Adrenal gland (tissue), 12 donors: Measurements from ENCODE around the gene SPAM1. TPM values are rescaled to one million over a fixed set of nuclear protein-coding genes. Genes with fewer than 3 reads are reported as not detected.

Source experiments
- DNase-seq, 7 donors: peaks; one replicate each; pipeline ENCODE4 v3.0.0-alpha.2; 2019 to 2020
- H3K27ac ChIP-seq, 5 donors: fragments of 200-600 bp; sonication (generic) in 4 of 5; 1 replicate in 3 of 5; 2 replicates in 2 of 5; pipeline versions ENCODE4 v1.5.1 to v1.8.0; 2016 to 2020; ENCODE audit warnings: mild to moderate bottlenecking in 1 of 5
- H3K27me3 ChIP-seq: fragments of 200-600 bp; 2 replicates; pipeline ENCODE4 v1.8.0; 2021
- H3K36me3 ChIP-seq, 2 donors: fragments of 200-600 bp; replicated peaks in 1 of 2; 1 replicate in 1 of 2; 2 replicates in 1 of 2; pipeline versions ENCODE4 v1.5.1 to v1.8.0; 2018 to 2022
- H3K4me1 ChIP-seq, 2 donors: fragments of 200-600 bp; replicated peaks in 1 of 2; 1 replicate in 1 of 2; 2 replicates in 1 of 2; pipeline versions ENCODE4 v1.5.1 to v1.8.0; 2018 to 2021
- H3K4me3 ChIP-seq, 4 donors: fragments of 200-600 bp; sonication (generic) in 3 of 4; one replicate each; pipeline ENCODE4 v1.5.1; 2016 to 2018
- H3K9me3 ChIP-seq, 3 donors: fragments of 200-600 bp; sonication (generic) in 1 of 3; replicated peaks in 1 of 3; 1 replicate in 2 of 3; 2 replicates in 1 of 3; pipeline versions ENCODE4 v1.5.1 to v1.8.0; 2016 to 2021
- POLR2A ChIP-seq, 2 donors: fragments of 450-650 bp; IDR thresholded peaks; one replicate each; pipeline ENCODE4 v1.6.1; 2017; ENCODE audit warnings: antibody characterized with exemption in 2 of 2, mild to moderate bottlenecking in 2 of 2, moderate library complexity in 1 of 2
- WGBS, 4 donors: extraction: QIAGEN DNeasy Blood & Tissue Kit in 2 of 4; methylation state at CpG; one replicate each; pipeline versions ENCODE4 v1.1.5 to v1.1.7; 2013 to 2017; 5-methylcytosine and 5-hydroxymethylcytosine counted together
- intact Hi-C, 2 donors: fragments of 100-400 bp; cut with DNase I; formaldehyde crosslinking; loops; one replicate each; pipeline versions ENCODE4 v1.14.1 to v1.15.0; 2022 to 2023
- polyA plus RNA-seq, 3 donors: library from polyadenylated mRNA; stranded (reverse); fragments of 200-250 nt in 2 of 3; fragments of 350-450 nt in 1 of 3; fragmentation: Illumina TruSeq in 1 of 3; extraction: RNeasy Lipid Tissue Mini Kit (QIAGEN cat#74804) in 1 of 3; gene quantifications; one replicate each; pipeline ENCODE4 v1.2.3, GENCODE V29; 2013 to 2014
- total RNA-seq, 9 donors: library from RNA; depleted of rRNA in 4 of 9; stranded (reverse); fragments of >200 nt in 4 of 9; fragments of 120-200 nt in 1 of 9; fragmentation: NEBNext Ultra II Directional in 1 of 9; extraction: Animal tissue kit (Norgen Biotek cat#: 25700) in 1 of 9; gene quantifications; one replicate each; pipeline versions ENCODE4 v1.1.0 to v1.2.4, GENCODE V29; 2013 to 2023
- TF ChIP-seq, protein P1 (sequence below), 6 experiments: fragments of 450-650 bp in 4 of 6; fragments of 200-600 bp in 2 of 6; sonication (generic) in 1 of 6; IDR thresholded peaks; 1 replicate in 5 of 6; 2 replicates in 1 of 6; pipeline versions ENCODE4 v1.5.1 to v1.8.0; 2016 to 2021; ENCODE audit warnings: antibody characterized with exemption in 6 of 6, mild to moderate bottlenecking in 2 of 6, moderate library complexity in 1 of 6
- donor health status: healthy with polysubstance abuse.
- donor health status: Bipolar disorder and iron deficiency.
- donor health status: DM: yes; HTN: yes; CAD: no.
- donor health status: DM: no; HTN: no; CAD: no.
- donor health status: DM: no; HTN: no; CAD: no.
- donor health status: DM: yes; HTN: yes; CAD: no.

SPAM1 gene
- total and polyA plus RNA-seq, 12 donors: not detected

DNA sequence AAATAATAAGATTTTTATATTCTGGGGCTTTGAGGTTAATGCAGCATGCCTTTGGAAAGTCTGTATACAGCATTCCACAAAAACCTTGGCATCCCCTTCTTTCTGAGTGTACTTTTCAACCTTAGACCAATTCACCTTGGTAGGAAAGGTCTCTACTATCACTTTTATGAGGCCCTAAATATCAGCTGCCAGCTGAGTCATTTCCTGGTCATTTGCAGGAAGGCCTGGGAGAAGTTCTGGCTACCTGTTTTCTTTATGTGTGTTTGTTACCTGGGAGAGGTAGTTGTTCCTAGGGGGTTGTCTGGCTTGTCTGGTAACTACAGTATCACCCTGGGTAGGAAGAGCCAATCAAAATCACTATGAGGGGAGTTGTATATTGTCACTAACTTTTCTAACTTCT, 4.1 kb downstream of the SPAM1 start:
- H3K36me3 ChIP-seq: no peaks in the 10 kb centered on the region
- intact Hi-C loops: no loop called here
- TF ChIP-seq, protein P1, sequence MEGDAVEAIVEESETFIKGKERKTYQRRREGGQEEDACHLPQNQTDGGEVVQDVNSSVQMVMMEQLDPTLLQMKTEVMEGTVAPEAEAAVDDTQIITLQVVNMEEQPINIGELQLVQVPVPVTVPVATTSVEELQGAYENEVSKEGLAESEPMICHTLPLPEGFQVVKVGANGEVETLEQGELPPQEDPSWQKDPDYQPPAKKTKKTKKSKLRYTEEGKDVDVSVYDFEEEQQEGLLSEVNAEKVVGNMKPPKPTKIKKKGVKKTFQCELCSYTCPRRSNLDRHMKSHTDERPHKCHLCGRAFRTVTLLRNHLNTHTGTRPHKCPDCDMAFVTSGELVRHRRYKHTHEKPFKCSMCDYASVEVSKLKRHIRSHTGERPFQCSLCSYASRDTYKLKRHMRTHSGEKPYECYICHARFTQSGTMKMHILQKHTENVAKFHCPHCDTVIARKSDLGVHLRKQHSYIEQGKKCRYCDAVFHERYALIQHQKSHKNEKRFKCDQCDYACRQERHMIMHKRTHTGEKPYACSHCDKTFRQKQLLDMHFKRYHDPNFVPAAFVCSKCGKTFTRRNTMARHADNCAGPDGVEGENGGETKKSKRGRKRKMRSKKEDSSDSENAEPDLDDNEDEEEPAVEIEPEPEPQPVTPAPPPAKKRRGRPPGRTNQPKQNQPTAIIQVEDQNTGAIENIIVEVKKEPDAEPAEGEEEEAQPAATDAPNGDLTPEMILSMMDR (IDR thresholded peaks at IDR 0.05): no peak
- TF ChIP-seq POLR2A (IDR thresholded peaks at IDR 0.05): no peak
- no peaks in the 10 kb centered on the region for H3K9me3 ChIP-seq
- H3K4me3 ChIP-seq: no peak overlapping the region
- no peak for DNase-seq
- no peaks in the 10 kb centered on the region for H3K27me3 ChIP-seq
- no peak overlapping the region for H3K27ac ChIP-seq
- no peaks in the 10 kb centered on the region for H3K4me1 ChIP-seq

DNA sequence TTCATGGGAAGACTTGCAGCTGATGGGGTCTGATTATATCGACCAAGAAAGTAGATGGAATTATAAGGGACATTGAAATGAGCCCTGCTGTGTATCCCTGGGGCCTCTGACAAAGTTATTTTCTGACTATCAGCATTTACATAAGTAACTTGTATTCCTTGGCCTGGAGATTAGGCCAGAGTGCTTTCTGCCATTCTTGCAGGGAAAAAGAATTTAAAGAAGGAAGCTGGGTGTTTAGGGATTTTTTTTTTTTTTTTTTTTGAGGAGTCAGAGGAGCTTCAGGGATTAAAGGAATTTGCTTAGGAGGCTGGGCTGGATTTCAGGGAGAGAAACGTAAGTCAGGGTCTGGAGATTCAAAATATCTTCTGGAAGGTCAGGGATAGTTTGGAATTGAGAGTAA, 4.6 kb downstream of the SPAM1 start:
- H3K9me3 ChIP-seq: no peaks in the 10 kb centered on the region
- TF ChIP-seq, protein P1 (IDR thresholded peaks at IDR 0.05): no peak
- no peak for TF ChIP-seq POLR2A (IDR thresholded peaks at IDR 0.05)
- no peaks in the 10 kb centered on the region for H3K36me3 ChIP-seq
- no peak for DNase-seq
- intact Hi-C loops: no loop called here
- no peaks in the 10 kb centered on the region for H3K27me3 ChIP-seq
- H3K4me3 ChIP-seq: no peak overlapping the region
- no peak overlapping the region for H3K27ac ChIP-seq
- 35 to 58% (median 50%) methylated on average over 2 of the region's 2 CpGs for WGBS, 4 donors
- no peaks in the 10 kb centered on the region for H3K4me1 ChIP-seq

DNA sequence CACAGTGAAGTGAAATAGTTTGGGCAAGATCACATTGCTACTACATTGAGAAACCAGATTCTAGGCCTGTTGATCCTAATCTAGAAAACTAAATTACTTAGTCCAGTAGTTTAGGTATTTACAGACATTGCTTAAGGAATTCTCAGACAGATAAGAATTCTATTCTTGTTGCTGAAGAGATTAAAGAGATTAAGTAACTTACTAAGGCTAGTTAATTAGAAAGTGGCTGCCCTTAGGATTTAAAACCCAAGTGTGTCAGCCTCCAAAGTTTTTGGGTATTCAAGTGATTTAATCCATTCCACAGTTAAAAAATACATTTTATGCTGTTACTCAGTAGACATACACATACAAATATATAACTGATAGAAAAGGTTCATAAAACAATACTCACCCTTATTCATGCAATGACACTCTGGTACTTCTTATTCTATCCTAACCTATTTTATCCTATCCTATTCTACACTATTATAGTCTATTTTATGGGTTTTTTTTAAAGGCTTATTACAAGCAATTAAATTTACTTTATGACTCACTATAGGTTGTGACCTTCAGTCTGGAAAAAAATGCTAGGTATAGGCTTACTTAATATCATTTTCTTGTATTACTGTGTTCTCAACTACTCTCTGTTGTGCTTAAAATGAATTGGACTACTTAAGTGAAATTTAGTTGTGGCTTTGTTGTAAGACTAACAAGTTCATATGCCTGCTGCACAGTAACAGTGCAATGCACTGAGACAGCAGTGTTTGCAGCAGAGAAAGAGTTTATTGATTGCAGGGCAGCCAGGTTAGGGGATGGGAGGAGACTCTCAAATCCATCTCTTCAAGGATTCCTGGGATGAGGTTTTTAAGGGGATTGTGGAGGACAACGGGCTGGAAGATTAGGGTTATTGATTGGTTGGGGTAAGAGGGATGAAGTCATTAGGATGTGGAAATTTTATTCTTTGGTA, 10.7 kb downstream of the SPAM1 start:
- Histone ChIP-seq H3K4me3 (no peak overlapping the region), H3K27me3 (no peaks in the 10 kb centered on the region), H3K36me3 (no peaks in the 10 kb centered on the region), H3K4me1 (no peaks in the 10 kb centered on the region), H3K27ac (no peak overlapping the region), H3K9me3 (no peaks in the 10 kb centered on the region)
- no peak for TF ChIP-seq POLR2A (IDR thresholded peaks at IDR 0.05)
- TF ChIP-seq, protein P1 (IDR thresholded peaks at IDR 0.05): no peak
- DNase-seq: no peak
- 67 to 86% (median 82%) methylated on average over 1 of the region's 1 CpG for WGBS, 4 donors
- intact Hi-C loops: no loop called here

DNA sequence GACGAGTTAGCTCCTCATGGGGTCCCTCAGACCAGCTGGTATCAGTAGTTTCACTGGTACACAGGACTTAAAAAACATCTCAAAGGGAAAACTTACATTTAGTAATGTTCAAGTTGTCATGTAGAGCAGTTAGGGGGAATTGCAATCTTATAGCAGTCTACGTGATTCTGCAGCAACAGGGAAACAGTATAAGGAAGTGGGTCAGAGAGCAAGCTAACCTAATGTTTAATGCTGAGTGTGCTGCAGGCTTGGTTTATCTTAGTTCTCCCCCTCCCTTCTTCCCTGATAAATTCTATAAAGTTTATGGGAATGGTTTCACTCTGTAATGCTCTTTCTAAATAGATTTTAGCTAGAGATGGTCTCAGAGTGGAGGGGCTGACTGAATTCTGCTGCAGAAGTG, 11.3 kb downstream of the SPAM1 start:
- Histone ChIP-seq H3K4me3 (no peak overlapping the region), H3K36me3 (no peaks in the 10 kb centered on the region), H3K9me3 (no peaks in the 10 kb centered on the region), H3K27ac (no peak overlapping the region), H3K4me1 (no peaks in the 10 kb centered on the region), H3K27me3 (no peaks in the 10 kb centered on the region)
- TF ChIP-seq POLR2A (IDR thresholded peaks at IDR 0.05): no peak
- TF ChIP-seq, protein P1 (IDR thresholded peaks at IDR 0.05): no peak
- no peak for DNase-seq
- 44 to 77% (median 64%) methylated on average over 2 of the region's 2 CpGs for WGBS, 4 donors
- intact Hi-C loops: no loop called here
